HG02623 (cell line): ENCODE results near the gene NCBP2L.
"Not testable (repeated sequence)": the region's sequence is repeated elsewhere in the genome, so short reads cannot be mapped to it uniquely, and the experiment has no call there.

Experiments used
- ATAC-seq: cut with Tn5 transposase; IDR thresholded peaks from one replicate; pipeline ENCODE4 v1.9.1; 2021; ENCODE audit warnings: moderate library complexity; ENCODE audit not compliant: unreplicated experiment

NCBP2L gene

DNA sequence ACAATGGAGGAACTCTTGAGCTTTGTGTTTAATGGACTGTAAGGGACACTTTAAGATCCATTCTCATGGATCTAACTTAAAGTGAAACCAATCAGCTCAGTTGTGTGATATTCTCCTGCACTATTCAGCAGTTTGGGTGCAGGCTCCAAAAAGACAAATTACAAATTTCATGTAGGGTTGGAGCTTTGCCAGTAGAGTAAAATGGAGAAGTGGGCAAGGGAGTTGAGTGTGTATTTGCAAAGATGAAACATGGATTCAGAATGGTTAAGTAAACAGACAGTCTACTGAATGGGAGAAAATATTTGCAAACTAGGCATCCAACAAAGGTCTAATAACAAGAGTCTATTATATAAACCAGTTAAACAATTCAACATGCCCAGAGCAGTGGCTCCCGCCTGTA, 26.9 kb downstream of the NCBP2L start:
- ATAC-seq: no peak

DNA sequence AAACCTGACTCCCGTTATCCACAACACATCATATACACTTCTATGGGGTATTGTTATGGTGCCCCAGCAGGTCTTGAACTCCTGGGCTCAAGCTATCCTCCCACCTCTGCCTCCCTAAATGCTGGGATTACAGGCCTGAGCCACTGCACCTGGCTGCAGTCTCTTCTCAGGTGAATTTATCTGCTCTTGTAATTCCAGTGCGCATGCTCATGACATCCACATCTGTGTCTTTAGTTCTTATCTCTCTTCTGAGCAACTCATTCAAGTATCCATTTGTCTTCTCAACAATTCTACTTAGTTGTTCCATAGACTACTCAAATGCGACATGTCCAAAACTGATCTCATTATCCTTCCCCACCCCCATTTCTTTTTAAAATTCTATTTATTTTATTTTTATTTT, 27.6 kb downstream of the NCBP2L start:
- no peak for ATAC-seq

- ATAC-seq: not testable (repeated sequence)
These were observed 32.5 kb downstream of the NCBP2L start for GRCh38 chrX:107810053-107810452.

DNA sequence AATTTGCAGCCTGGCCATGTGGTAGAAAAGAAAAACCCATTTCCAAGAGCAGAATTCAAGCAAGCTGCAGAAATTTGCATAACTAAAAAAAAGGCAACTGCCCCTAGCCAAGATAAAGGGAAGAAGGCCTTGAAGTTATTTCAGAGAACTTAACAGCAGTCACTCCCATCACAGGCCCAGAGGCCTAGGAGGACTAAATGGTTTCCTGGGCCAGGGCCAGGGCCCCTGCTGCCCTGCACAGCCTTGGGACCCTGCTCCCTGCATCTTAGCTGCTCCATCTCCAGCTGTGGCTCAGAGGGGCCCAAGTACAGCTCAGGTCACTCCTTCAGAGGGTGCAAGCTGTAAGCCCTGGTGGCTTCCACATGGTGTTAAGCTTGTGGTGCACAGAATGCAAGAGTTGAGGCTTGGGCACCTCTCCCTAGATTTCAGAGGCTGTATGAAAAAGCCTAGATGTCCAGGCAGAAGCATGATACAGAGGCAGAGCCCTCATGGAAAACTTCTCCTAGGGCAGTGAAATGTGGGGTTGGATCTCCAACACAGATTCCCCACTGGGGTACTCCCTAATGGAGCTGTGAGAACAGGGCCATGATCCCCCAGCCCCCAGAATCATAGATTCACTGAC, 41.5 kb downstream of the NCBP2L start:
- no peak for ATAC-seq

DNA sequence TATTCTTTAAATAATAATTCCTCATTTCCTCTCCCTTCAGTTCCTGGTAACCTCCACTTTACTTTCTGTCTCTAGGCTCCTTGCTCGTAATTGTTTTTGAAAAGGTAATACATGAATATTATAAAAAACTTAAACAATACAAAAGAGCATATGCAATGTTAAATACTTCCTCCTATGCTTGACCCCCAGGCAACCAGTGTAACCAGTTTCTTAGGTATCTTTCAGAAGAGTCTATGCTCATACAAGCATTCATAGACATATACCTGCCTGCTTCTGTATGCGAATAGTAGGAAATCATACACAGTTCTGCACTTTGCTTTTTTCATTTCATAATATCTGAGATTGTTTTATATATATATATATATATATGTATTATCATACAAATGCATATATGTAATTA, 45.5 kb downstream of the NCBP2L start:
- no peak for ATAC-seq

- ATAC-seq: no peak
These were observed 45.9 kb downstream of the NCBP2L start for GRCh38 chrX:107823456-107823855.

GRCh38 chrX:107825698-107826237, 48.2 kb downstream of the NCBP2L start, which contains the start of gene MID2:
TSS of gene MID2 (plus strand) at chrX:107825866. CDS start at chrX:107826427, 561 bp downstream.
- peak; percentile 25 for ATAC-seq

GRCh38 chrX:107826238-107827029, 48.9 kb downstream of the NCBP2L start:
- peak; percentile 56 for ATAC-seq

- no peak for ATAC-seq
These were observed 49.7 kb downstream of the NCBP2L start for GRCh38 chrX:107827030-107827831.

- no peak for ATAC-seq
These were observed 50.3 kb downstream of the NCBP2L start for GRCh38 chrX:107827852-107828251.

DNA sequence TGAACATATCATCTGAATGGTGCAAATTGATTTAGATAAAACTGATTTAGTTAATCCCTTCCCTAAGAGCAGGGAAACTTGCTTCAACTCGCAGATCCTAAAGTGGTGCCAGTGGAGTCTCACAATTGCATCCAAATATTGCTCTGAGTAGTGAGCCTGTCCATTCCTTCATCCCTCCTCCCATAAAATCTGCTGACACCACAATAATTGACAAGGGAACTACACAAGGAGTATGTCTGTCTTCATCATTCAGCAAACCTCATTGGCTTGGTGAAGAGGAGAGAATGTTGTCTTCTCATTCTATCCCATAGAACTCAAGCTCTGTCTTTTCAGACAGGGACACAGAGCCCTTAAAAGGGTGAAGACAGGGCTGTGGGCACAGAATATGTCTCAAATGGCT, 52.3 kb downstream of the NCBP2L start:
- ATAC-seq: no peak

GRCh38 chrX:107831071-107831730, 53.7 kb downstream of the NCBP2L start:
- ATAC-seq: no peak

DNA sequence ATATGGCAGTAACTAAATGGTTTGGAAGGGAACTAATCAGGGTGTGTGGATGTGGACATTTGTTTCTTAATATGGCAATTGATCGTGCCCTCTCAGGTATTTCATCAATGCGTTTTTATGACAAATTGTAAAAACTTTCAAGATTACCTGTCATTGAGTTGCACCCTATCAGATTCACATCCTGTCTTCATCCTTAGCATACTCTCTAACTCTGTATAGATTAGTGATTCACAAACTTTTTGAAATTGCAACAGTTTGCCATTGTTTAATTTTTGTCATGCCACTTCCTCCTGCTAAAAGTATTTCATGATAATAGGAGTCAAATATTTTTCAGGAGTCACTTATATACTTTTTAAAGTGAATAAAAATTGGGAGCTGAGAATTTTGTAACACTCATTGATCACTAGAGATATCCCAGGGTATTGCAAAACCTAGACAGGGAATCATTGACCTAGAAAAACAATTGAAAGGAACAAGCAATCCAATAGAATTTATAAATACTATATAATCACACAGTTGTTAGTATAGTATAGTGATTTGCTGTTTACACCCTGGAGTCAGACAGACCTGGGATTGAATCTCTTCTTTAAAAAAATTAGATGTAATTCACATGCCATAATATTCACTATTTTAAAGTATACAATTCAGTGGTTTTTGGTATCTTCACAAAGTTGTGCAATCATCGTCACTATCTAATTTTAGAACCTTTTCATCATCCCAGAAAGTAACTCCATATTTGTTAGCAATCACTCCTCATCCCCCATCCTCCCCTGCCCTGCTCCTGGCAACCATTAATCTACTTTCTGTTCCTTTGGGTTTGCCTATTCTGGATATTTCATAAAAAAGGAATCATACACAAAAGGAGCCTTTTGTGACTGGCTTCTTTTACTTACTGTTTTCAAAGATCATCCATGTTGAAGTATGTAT, 57.0 kb downstream of the NCBP2L start:
- ATAC-seq: no peak

- no peak for ATAC-seq
These were observed 59.4 kb downstream of the NCBP2L start for GRCh38 chrX:107836958-107837357.

DNA sequence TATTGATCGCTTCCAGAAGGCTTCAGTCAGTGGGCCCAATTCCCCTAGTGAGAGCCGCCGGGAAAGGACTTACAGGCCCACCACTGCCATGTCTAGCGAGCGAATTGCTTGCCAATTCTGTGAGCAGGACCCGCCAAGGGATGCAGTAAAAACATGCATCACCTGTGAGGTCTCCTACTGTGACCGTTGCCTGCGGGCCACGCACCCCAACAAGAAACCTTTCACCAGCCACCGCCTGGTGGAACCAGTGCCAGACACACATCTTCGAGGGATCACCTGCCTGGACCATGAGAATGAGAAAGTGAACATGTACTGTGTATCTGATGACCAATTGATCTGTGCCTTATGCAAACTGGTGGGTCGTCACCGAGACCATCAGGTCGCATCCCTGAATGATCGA, 63.4 kb downstream of the NCBP2L start:
- no peak for ATAC-seq

DNA sequence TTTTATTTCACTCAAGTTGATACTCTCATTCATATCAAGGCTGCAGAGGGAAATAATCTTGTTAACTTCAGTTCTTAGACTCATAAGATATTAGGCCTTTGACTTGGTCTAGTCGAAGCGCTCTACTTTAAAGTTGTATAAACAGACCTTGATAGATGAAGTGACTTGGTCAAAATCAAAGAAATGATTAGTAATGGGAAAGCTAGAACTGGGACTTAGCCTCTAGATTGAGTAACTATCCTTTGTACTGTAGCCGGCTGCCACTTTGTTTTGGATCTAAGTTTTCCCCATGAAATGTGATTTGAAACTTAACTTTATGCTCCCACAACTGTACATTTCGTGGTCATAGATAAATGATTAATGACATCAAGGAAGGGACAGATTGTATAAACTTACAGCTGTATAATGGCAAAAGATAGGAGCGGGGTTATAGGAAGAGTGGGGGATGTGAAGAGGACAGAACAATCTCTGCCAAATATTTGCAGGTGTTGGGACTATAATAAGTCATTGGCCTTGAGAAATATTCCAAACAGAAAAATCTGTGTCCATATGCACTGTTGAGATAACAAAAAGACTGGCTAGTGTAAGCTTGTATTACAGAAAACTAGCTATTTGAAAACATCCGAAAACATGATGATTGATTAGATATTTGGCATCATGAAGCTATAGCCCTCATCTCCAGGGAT, 65.3 kb downstream of the NCBP2L start:
- no peak for ATAC-seq
